ENCODE results near the gene POR.

The POR gene

GRCh38 chr7:75913437-75913836, 1.5 kb upstream of the POR start:
- no peak for TF ChIP-seq JUND (IDR thresholded peaks at IDR 0.05; ENCODE audit: low read depth)
- no peak for DNase-seq (ENCODE audit: low read depth in 1 of 2, low spot score in 1 of 2)
- in situ Hi-C loops (cut with HindIII; ENCODE audit: low pct_unique_long_range_greater_than_20kb, low sequenced_read_pairs): no loop called here

GRCh38 chr7:75914169-75914654, 743 bp upstream of the POR start:
- DNase-seq (ENCODE audit: low read depth in 1 of 2, low spot score in 1 of 2): no peak
- no peak for TF ChIP-seq JUND (IDR thresholded peaks at IDR 0.05; ENCODE audit: low read depth)
- in situ Hi-C loops (cut with HindIII; ENCODE audit: low pct_unique_long_range_greater_than_20kb, low sequenced_read_pairs): no loop called here

- in situ Hi-C loops (cut with HindIII; ENCODE audit: low pct_unique_long_range_greater_than_20kb, low sequenced_read_pairs): no loop called here
- TF ChIP-seq JUND (IDR thresholded peaks at IDR 0.05; ENCODE audit: low read depth): no peak
- DNase-seq (ENCODE audit: low read depth in 1 of 2, low spot score in 1 of 2): peak in 1 of 2 experiments; percentile 34
Observed at GRCh38 chr7:75915416-75916156, 631 bp downstream of the POR start.

- in situ Hi-C loops (cut with HindIII; ENCODE audit: low pct_unique_long_range_greater_than_20kb, low sequenced_read_pairs): no loop called here
- DNase-seq (ENCODE audit: low read depth in 1 of 2, low spot score in 1 of 2): no peak
- TF ChIP-seq JUND (IDR thresholded peaks at IDR 0.05; ENCODE audit: low read depth): no peak
Observed at GRCh38 chr7:75916259-75916658, 1.3 kb downstream of the POR start.

GRCh38 chr7:75916685-75917634, 2.0 kb downstream of the POR start:
- TF ChIP-seq JUND (IDR thresholded peaks at IDR 0.05; ENCODE audit: low read depth): no peak
- no peak for DNase-seq (ENCODE audit: low read depth in 1 of 2, low spot score in 1 of 2)
- in situ Hi-C loops (cut with HindIII; ENCODE audit: low pct_unique_long_range_greater_than_20kb, low sequenced_read_pairs): no loop called here

- no peak for TF ChIP-seq JUND (IDR thresholded peaks at IDR 0.05; ENCODE audit: low read depth)
- in situ Hi-C loops (cut with HindIII; ENCODE audit: low pct_unique_long_range_greater_than_20kb, low sequenced_read_pairs): no loop called here
- no peak for DNase-seq (ENCODE audit: low read depth in 1 of 2, low spot score in 1 of 2)
Observed at GRCh38 chr7:75920431-75921161, 5.6 kb downstream of the POR start.

- DNase-seq (ENCODE audit: low read depth in 1 of 2, low spot score in 1 of 2): no peak
- TF ChIP-seq JUND (IDR thresholded peaks at IDR 0.05; ENCODE audit: low read depth): no peak
- in situ Hi-C loops (cut with HindIII; ENCODE audit: low pct_unique_long_range_greater_than_20kb, low sequenced_read_pairs): no loop called here
Observed at GRCh38 chr7:75921479-75921878, 6.5 kb downstream of the POR start.

- DNase-seq (ENCODE audit: low read depth in 1 of 2, low spot score in 1 of 2): no peak
- TF ChIP-seq JUND (IDR thresholded peaks at IDR 0.05; ENCODE audit: low read depth): no peak
Observed at GRCh38 chr7:75922966-75923603, 8.1 kb downstream of the POR start.

GRCh38 chr7:75924256-75924655, 9.3 kb downstream of the POR start:
- in situ Hi-C loops (cut with HindIII; ENCODE audit: low pct_unique_long_range_greater_than_20kb, low sequenced_read_pairs): no loop called here
- DNase-seq (ENCODE audit: low read depth in 1 of 2, low spot score in 1 of 2): no peak
- TF ChIP-seq JUND (IDR thresholded peaks at IDR 0.05; ENCODE audit: low read depth): no peak

More at GRCh38 chr7:75922966-75923603, 8.1 kb downstream of the POR start:
- in situ Hi-C loops (cut with HindIII; ENCODE audit: low pct_unique_long_range_greater_than_20kb, low sequenced_read_pairs): no loop called here

- DNase-seq (ENCODE audit: low read depth in 1 of 2, low spot score in 1 of 2): no peak
- TF ChIP-seq JUND (IDR thresholded peaks at IDR 0.05; ENCODE audit: low read depth): no peak
- in situ Hi-C loops (cut with HindIII; ENCODE audit: low pct_unique_long_range_greater_than_20kb, low sequenced_read_pairs): no loop called here
Observed at GRCh38 chr7:75924889-75925288, 9.9 kb downstream of the POR start.

- no peak for TF ChIP-seq JUND (IDR thresholded peaks at IDR 0.05; ENCODE audit: low read depth)
- in situ Hi-C loops (cut with HindIII; ENCODE audit: low pct_unique_long_range_greater_than_20kb, low sequenced_read_pairs): no loop called here
Observed at GRCh38 chr7:75925717-75926435, 10.9 kb downstream of the POR start.

More at GRCh38 chr7:75925717-75926435, 10.9 kb downstream of the POR start:
- DNase-seq (ENCODE audit: low read depth in 1 of 2, low spot score in 1 of 2): no peak
